RWPE1 (cell line): ENCODE results near the gene PPM1J.
A peak's percentile ranks its signal among the peaks of the same experiment; 100 is the strongest.

Experiments used
- CTCF ChIA-PET: fragments of 350-600 bp; sonication (Branson Sonifier 250); formaldehyde crosslinking; extraction: SDS; loops from one replicate; lab custom pipeline; 2021; lab: Yijun Ruan, JAX
- POLR2A ChIA-PET: fragments of 400-600 bp; formaldehyde crosslinking; extraction: SDS; loops from one replicate; lab custom pipeline; 2020; ENCODE audit warnings: antibody characterized with exemption; ENCODE audit not compliant: low non-redundant PET; lab: Yijun Ruan, JAX
- DNase-seq: peaks from one replicate; pipeline ENCODE4 v3.0.0; 2012; ENCODE audit warnings: low spot score
- H3K27ac ChIP-seq: fragments of 450-650 bp; 2 replicates; pipeline ENCODE4 v1.5.1; 2017
- TF ChIP-seq, protein P1 (sequence below): fragments of 450-650 bp; conservative IDR thresholded peaks from 2 replicates; pipeline ENCODE4 v1.5.1; 2017; ENCODE audit warnings: low read depth, mild to moderate bottlenecking

PPM1J gene

DNA sequence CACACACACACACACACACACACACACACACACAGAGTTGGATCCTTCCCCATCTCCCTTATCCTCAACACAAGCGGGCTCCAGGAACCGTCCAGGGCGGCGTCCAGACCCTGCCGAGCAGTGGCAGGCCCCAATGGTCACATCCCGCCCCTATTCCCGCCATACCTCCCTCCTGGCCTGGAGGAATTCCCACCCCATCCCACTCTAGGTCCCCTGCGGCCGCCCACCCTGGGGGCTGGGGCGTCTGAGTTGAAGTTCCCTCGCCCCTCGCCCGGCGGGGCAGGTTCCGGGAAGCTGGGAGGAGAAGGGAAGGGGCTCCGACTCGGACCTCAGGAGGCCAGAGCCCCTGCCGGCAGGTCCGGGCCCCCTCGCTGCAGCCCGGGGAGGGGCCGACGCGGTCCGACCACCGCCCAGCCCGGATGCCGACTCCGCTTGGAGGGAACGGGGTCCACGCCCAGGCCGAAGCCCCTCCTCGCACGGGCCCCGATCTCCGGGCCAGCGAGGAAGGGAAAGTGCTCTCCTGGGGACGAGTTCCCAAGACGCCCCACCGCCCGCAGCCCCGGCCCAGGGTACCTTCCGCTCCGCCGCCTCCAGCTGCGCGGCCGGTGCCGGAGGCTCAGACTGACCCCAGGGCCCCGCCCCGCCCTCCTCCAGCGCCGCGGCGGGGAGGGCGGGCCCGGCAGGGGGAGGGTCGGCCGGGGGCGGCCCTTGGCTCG, 8.5 kb downstream of the PPM1J start, which contains the start of gene RHOC:
Gene RHOC (minus strand): TSS at position 623 of the 716 bp plus-strand sequence. CDS start 3,328 bp downstream, outside the sequence.
- CTCF ChIA-PET: interaction anchor here (0.6 to 1.3 kb wide), 2 partner anchors 9 to 226 kb away, joined by 3 to 4 read pairs; partner anchors contain the start of gene PPM1J
- H3K27ac ChIP-seq: peak within 1 kb of the TSS; percentile 96
- POLR2A ChIA-PET: interaction anchor here (1.0 kb wide), 1 partner anchor 32 kb away, joined by 3 read pairs; the partner anchor contains the start of gene MOV10
- TF ChIP-seq, protein P1, sequence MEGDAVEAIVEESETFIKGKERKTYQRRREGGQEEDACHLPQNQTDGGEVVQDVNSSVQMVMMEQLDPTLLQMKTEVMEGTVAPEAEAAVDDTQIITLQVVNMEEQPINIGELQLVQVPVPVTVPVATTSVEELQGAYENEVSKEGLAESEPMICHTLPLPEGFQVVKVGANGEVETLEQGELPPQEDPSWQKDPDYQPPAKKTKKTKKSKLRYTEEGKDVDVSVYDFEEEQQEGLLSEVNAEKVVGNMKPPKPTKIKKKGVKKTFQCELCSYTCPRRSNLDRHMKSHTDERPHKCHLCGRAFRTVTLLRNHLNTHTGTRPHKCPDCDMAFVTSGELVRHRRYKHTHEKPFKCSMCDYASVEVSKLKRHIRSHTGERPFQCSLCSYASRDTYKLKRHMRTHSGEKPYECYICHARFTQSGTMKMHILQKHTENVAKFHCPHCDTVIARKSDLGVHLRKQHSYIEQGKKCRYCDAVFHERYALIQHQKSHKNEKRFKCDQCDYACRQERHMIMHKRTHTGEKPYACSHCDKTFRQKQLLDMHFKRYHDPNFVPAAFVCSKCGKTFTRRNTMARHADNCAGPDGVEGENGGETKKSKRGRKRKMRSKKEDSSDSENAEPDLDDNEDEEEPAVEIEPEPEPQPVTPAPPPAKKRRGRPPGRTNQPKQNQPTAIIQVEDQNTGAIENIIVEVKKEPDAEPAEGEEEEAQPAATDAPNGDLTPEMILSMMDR: no peak
- peak; percentile 80 for DNase-seq

DNA sequence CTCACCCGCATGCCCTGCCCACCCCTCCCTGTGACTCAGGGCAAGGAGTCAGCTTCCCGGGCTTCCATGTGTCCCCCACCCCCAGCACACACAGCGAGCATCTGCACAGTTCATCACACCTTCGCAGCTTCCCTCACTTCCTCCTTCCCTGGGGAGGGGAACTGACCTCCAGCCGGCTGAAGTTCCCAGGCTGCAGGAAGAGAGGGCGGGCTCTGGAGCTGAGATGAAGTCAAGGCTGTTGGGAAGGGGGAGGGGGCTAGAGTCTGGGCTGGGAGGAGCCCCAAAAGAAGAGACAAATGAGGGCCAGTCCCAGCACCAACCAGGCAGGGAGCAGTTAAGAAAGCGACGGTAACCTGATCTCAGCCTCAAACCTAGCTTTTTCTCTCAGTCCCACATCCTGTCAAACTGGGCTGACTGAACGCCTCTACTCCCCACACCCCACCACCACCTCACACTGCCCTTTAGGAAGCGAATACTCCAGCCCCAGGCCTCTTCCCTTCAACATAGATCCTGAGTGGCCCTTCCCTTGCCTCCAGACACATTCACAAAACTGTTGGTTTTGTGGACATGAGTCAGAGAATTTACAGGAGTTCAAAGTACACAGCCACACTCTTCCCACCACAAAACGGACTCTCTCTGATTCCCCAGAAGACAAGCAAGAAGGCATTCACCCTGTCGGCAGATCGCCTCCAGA, 10.1 kb downstream of the PPM1J start:
- peak overlapping the region; percentile 96 for H3K27ac ChIP-seq
- ChIA-PET CTCF (interaction anchor here (0.6 to 0.7 kb wide), 2 partner anchors 92 to 335 kb away, joined by 3 to 4 read pairs; no protein-coding TSS in a partner anchor), POLR2A (interaction anchor here (0.6 to 1.6 kb wide), 2 partner anchors 30 to 86 kb away, joined by 5 to 9 read pairs; partner anchors contain the start of genes MOV10 and ST7L)
- peak; percentile 91 for DNase-seq
- TF ChIP-seq, protein P1: no peak

DNA sequence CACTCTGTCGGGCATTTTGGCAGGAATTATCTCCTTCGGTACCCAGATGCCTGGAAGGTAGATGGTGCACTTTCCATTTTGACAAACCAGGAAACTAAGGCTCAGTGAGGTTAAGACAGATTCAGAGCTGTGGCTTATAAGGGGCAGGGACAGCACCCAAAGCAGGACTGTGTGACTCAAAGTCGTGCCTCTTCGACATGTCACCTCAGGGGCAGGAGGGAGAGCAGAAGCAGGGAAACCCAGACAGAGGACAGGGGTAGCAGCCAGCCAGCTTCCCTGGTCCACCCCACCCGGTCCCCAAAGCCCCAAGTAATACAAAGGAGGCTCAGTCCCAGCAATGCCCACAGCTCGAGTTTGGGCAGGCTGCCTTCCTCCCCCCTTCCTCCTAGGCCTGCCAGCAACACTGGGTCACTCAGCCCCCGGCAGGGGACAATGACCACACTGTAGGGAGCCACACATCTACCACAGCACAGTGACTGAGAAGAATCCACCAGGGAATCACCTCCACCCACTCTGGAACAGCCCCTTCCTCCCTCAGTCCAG, 10.7 kb downstream of the PPM1J start:
- ChIA-PET CTCF (interaction anchor here (0.6 to 0.7 kb wide), 2 partner anchors 93 to 334 kb away, joined by 3 to 4 read pairs; no protein-coding TSS in a partner anchor), POLR2A (interaction anchor here (0.6 to 1.6 kb wide), 2 partner anchors 30 to 86 kb away, joined by 5 to 9 read pairs; partner anchors contain the start of genes MOV10 and ST7L)
- no peak for DNase-seq
- H3K27ac ChIP-seq: peak overlapping the region; percentile 96
- TF ChIP-seq, protein P1: no peak

DNA sequence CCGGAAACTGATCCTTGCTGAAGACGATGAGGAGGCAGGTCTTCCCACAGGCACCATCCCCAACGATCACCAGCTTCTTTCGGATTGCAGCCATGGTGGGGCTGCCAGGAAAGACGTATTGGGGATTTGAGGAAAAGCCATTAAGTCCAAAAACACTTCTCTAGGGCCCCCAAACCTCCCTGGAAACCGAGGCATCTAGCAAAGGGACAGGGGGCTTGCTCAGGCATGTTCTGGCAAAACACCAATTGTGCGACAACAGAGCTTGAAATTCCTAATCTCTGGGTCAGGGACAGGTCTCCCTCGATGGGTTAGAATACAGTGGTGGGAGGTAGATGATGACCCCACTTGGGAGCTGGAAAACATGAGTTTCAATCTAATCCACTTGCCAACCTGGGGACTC, 11.4 kb downstream of the PPM1J start:
- no peak for DNase-seq
- ChIA-PET POLR2A (interaction anchor here (1.6 kb wide), 1 partner anchor 29 kb away, joined by 9 read pairs; the partner anchor contains the start of gene MOV10), CTCF (interaction anchor here (0.6 kb wide), 1 partner anchor 388 kb away, joined by 3 read pairs; no protein-coding TSS in a partner anchor)
- TF ChIP-seq, protein P1: no peak
- peak overlapping the region; percentile 96 for H3K27ac ChIP-seq

DNA sequence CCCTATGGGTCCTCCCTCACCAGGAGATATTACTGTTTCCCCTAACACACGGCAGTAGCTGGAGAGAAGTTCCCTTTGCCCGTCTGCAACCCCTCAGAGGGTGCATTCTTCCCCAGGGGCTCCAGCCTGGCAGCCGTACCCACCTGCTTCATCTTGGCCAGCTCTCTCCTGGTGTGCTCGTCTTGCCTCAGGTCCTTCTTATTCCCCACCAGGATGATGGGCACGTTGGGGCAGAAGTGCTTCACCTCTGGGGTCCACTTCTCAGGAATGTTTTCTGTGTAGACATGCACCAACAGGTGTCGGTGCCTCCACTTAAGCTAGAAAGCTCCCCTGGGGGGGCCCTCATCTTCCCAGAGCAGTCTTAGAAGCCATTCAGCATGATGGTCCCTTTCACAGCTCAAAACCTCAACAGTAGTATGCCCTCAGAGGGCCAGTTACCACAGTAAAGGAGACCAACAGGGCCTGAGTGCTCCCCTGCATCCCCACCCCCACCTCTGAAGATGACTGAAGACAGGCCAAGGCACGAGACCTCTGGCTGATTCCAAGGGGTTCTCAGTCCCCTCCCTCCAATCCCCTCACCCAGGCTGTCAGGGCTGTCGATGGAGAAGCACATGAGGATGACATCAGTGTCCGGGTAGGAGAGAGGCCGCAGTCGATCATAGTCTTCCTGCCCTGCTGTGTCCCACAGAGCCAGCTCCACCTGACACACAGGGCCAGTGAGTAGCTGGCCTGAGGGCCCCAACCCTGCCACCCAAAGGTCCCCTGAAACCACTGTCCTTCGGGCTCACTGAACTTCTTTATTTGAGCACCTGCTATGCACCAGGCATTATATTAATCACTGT, 12.5 kb downstream of the PPM1J start:
- TF ChIP-seq, protein P1: no peak
- ChIA-PET CTCF (no interaction called here), POLR2A (no interaction called here)
- H3K27ac ChIP-seq: peak overlapping the region; percentile 96
- no peak for DNase-seq
